GM19397 (cell line): ENCODE data around the gene JMJD8.

Experiments used
- ATAC-seq: cut with Tn5 transposase; IDR thresholded peaks from one replicate; pipeline ENCODE4 v1.9.1; 2021; ENCODE audit warnings: mild to moderate bottlenecking, moderate library complexity; ENCODE audit not compliant: unreplicated experiment

Gene JMJD8, protein sequence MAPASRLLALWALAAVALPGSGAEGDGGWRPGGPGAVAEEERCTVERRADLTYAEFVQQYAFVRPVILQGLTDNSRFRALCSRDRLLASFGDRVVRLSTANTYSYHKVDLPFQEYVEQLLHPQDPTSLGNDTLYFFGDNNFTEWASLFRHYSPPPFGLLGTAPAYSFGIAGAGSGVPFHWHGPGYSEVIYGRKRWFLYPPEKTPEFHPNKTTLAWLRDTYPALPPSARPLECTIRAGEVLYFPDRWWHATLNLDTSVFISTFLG

DNA sequence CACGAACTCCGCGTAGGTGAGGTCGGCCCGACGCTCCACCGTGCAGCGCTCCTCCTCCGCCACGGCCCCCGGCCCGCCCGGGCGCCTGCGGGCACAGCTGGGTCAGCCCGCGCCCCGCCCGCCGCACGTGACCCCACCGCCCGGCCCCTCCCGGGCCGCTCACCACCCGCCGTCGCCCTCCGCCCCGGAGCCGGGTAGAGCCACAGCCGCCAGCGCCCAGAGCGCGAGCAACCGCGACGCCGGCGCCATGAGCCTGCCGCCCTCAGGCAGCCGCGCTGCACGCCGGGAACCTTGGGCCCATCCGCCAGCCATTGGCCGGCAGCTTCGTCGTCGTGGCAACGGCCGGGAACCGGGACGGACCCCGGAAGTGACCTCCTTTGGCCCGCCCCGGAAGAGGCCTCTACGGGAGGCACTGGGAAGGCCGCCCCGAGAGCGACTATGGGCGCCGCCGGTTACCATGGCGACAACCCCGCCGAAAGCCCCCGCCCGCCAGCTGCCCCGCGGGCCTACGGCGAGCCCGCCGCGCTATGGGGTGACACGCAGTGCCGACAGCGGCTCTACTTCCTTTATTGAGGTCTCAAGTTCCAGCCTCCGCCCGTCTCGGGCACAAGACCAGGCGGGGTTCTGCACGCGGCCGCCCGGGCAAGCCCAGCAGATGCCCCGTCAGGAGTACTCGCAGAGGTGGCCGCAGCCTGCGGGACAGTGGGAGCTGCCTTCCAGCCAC, at the start of gene JMJD8:
Gene JMJD8 (minus strand): TSS at position 264 of the 724 bp plus-strand sequence. CDS start 15 bp downstream, at position 249.
- peak; percentile 56 for ATAC-seq

- no peak for ATAC-seq
These were observed 49.5 kb upstream of the JMJD8 start for GRCh38 chr16:733382-734207.

DNA sequence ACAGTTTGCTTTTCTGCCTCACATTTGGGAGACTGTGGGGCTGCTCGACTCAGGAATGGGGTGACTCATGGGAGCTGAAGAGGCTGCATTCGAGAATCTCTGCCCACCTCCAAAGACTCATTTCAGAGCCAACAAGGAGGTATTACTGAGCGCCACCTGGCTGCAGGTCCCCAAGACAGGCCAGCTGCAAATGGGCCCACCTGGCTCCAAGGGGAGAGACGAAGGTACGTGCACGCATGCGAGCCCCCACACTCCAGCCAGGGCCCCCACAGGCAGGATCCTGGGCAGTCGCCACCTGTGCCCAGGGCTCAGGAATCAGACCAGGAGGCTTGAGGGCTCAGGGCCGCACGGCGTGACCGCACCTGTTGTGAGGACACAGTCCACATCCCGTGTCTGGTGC, 48.8 kb upstream of the JMJD8 start:
- no peak for ATAC-seq

- no peak for ATAC-seq
These were observed 48.2 kb upstream of the JMJD8 start for GRCh38 chr16:732332-732731.

- no peak for ATAC-seq
These were observed 46.8 kb upstream of the JMJD8 start for GRCh38 chr16:730666-731509.

- ATAC-seq = no peak
These were observed 45.9 kb upstream of the JMJD8 start for GRCh38 chr16:729768-730665.

GRCh38 chr16:728890-729744, 45.0 kb upstream of the JMJD8 start:
- no peak for ATAC-seq

GRCh38 chr16:728131-728889, 44.2 kb upstream of the JMJD8 start:
- no peak for ATAC-seq

DNA sequence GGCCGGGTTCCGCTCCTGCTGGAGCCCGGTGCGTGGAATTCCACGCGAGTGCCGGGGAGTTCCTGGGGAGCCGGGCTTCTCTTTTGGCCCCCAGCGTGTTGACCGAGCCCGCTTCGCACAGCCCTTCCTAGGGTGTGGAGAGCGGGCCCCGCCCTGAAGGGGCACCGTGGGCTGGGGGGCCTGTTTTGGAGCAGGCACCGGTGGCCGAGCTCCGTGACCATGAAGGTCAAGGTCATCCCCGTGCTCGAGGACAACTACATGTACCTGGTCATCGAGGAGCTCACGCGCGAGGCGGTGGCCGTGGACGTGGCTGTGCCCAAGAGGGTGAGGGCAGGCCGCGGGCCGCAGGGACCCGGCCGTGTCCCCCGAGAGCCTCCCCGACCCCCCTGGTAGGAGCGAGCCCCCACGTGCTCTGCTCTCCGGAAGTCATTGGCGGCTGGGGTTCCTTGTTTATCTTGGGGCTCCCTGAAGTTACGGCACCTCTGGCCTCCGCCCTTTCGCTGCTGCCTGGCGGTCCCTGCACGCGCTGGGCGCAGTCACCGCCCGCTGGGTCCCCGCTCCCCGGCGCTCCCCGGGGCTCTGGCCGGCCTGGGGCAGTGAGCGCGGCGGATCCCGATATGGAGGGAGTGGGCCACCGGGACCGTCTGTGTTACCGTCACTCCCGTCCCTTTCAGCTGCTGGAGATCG, 43.3 kb upstream of the JMJD8 start:
- no peak for ATAC-seq

DNA sequence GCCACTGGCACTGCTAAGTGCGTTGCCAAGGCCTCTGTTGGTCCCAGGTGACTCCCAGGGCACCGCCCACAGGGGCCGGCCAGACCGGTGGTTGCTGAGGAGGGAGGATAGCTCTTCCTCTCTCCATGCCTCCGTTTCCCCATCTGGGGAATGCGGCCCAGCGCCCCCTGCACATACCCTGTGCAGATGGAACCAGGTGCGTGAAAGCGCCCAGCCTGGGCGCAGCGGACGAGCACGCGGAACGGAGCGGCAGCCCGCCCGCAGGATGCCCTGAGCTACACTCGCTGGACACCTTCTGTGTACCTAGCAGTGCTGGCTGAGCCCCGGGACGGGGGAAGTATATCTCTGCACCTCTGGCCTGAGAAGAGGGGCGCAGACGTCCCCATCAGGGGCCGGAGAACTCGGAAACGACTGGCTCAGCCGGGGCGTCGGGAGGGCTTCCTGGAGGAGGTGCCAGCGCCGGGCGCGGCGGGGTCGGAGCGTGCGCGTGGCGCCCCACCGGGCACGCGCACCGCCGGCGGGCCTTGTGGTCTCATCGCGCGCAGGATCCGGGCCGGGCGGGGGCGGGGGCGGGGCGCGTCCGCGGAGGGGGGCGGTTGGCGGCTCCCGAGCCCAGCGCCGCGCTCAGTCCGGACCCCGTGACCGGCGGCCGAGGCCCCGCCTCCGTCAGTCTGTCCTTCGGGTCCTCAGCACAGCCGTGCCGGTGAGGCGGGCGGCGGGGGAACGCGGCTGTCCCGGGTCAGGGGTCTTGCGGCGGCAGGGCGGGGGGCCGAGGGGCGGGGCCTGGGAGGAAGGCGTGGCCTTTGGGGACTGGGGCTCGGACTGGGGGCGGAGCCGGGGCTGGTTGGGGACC, 42.5 kb upstream of the JMJD8 start, which contains the start of the genes CCDC78 and HAGHL:
Gene CCDC78 (minus strand): TSS at position 6 of the 853 bp plus-strand sequence. CDS start 76 bp downstream, outside the sequence.
Gene HAGHL (plus strand): TSS at position 669 of the 853 bp plus-strand sequence. CDS start 404 bp downstream, outside the sequence.
- ATAC-seq = peak; percentile 30

- ATAC-seq = no peak
These were observed 42.0 kb upstream of the JMJD8 start for GRCh38 chr16:726188-726437.

- ATAC-seq = no peak
These were observed 41.5 kb upstream of the JMJD8 start for GRCh38 chr16:725463-726187.

DNA sequence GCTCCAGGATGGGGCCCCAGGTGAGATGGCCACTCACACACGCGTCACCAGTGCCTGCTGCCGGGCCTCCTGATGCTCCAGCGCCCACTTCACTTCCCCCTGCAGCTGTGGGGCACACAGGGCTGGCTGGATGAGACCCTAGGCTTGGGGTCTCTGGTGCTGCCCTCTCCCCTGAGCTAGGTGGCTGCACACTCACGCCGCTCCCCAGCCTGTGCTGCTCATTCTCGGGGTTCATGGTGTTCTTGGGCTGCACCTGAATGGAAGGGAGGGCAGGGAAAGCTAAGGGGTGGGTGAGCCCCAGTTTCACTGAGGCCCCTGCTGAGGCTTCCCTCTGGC, 40.9 kb upstream of the JMJD8 start:
- no peak for ATAC-seq

GRCh38 chr16:724188-725040, 40.3 kb upstream of the JMJD8 start:
- no peak for ATAC-seq

GRCh38 chr16:723695-724094, 39.6 kb upstream of the JMJD8 start:
- no peak for ATAC-seq
